MM.1S (cell line): ENCODE measurements around the gene EFEMP2.

ENCODE experiments used
- DNase-seq: peaks from one replicate; pipeline ENCODE4 v3.0.0-alpha.2; 2015
- H2AFZ ChIP-seq: fragments of 300-600 bp; sonication (generic); 2 replicates; pipeline ENCODE4 v1.6.0; 2016; ENCODE audit warnings: antibody characterized with exemption, low read length
- H3F3A ChIP-seq: fragments of 300-600 bp; sonication (generic); 2 replicates; pipeline ENCODE4 v1.6.1; 2016; ENCODE audit warnings: mild to moderate bottlenecking, antibody characterized with exemption, low read length, moderate library complexity, mixed read lengths; ENCODE audit not compliant: insufficient read depth
- H3K27ac ChIP-seq: fragments of 300-600 bp; sonication (generic); 2 replicates; pipeline ENCODE4 v1.5.1; 2016; ENCODE audit warnings: mild to moderate bottlenecking, low read length
- H3K27me3 ChIP-seq: fragments of 300-600 bp; sonication (generic); replicated peaks from 2 replicates; pipeline ENCODE4 v1.6.0; 2016; ENCODE audit warnings: low read length; ENCODE audit not compliant: insufficient read depth
- H3K36me3 ChIP-seq: fragments of 300-600 bp; sonication (generic); replicated peaks from 2 replicates; pipeline ENCODE4 v1.6.1; 2016; ENCODE audit warnings: mild to moderate bottlenecking, low read length, mixed read lengths; ENCODE audit not compliant: insufficient read depth
- H3K4me1 ChIP-seq: fragments of 300-600 bp; sonication (generic); 2 replicates; pipeline ENCODE4 v1.6.1; 2016; ENCODE audit warnings: low read length, mixed read lengths
- H3K4me2 ChIP-seq: fragments of 300-600 bp; sonication (generic); 2 replicates; pipeline ENCODE4 v1.6.0; 2016; ENCODE audit warnings: low read depth, low read length
- H3K4me3 ChIP-seq: fragments of 300-600 bp; sonication (generic); 2 replicates; pipeline ENCODE4 v1.5.1; 2016; ENCODE audit warnings: low read length, mixed read lengths
- H3K79me2 ChIP-seq: fragments of 300-600 bp; sonication (generic); 2 replicates; pipeline ENCODE4 v1.6.1; 2016; ENCODE audit warnings: mixed run types, low read length, mixed read lengths
- H3K9ac ChIP-seq: fragments of 300-600 bp; sonication (generic); 2 replicates; pipeline ENCODE4 v1.6.1; 2016; ENCODE audit warnings: low read length, mixed read lengths
- H3K9me2 ChIP-seq: fragments of 300-600 bp; sonication (generic); replicated peaks from 2 replicates; pipeline ENCODE4 v1.6.1; 2016; ENCODE audit warnings: mild to moderate bottlenecking, low read length, mixed read lengths; ENCODE audit not compliant: insufficient read depth
- H3K9me3 ChIP-seq: fragments of 300-600 bp; sonication (generic); replicated peaks from 2 replicates; pipeline ENCODE4 v1.6.1; 2016; ENCODE audit warnings: mild to moderate bottlenecking, low read length, mixed read lengths; ENCODE audit not compliant: insufficient read depth
- H4K20me1 ChIP-seq: fragments of 300-600 bp; sonication (generic); 2 replicates; pipeline ENCODE4 v1.6.1; 2016; ENCODE audit warnings: mild to moderate bottlenecking, low read length, moderate library complexity, mixed read lengths; ENCODE audit not compliant: insufficient read depth
- CTCF ChIP-seq: fragments of 300-600 bp; sonication (generic); IDR thresholded peaks from 2 replicates; pipeline ENCODE4 v1.5.1; 2016; ENCODE audit warnings: antibody characterized with exemption, low read length, mixed read lengths
- EZH2 ChIP-seq: fragments of 300-600 bp; sonication (generic); optimal IDR thresholded peaks from 2 replicates; pipeline ENCODE3; 2017; ENCODE audit warnings: low read depth, mild to moderate bottlenecking, antibody characterized with exemption, low read length, mixed read lengths
- EZH2phosphoT487 ChIP-seq: fragments of 300-600 bp; sonication (generic); IDR thresholded peaks from 2 replicates; pipeline ENCODE4 v1.6.1; 2018; ENCODE audit warnings: antibody characterized with exemption, low read length

EFEMP2 gene

DNA sequence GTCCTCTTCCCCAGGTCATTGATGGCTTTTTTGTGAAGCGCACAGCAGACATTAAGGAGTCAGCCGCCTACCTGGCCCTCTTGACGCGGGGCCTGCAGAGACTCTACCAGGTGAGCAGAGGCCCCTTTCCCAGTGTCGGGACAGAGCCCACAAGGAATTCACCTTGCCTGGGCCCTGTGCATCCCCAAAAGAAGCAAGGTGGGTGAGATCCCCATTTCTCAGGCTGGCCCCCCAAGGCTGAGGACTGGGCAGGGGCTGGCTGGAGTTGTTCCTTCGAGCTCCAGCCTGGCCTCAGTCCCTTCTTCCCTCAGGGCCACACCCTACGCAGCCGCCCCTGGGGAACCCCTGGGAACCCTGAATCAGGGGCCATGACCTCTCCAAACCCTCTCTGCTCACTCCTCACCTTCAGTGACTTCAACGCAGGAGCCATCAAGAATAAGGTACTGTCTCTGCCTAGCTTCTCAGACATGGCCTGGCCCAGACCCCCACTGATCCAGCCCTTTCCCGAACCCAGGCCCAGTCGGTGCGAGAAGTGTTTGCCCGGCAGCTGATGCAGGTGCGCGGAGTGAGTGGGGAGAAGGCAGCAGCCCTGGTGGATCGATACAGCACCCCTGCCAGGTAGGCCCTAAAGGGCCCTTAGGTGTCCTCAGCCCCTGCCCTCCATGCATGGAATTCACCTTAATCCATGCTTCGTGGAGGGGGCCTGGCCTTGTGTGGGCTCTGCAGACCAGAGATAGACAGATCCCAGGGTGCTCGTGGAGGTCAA is 7.7 kb downstream of the EFEMP2 start:
- no peaks in the 10 kb centered on the region for H4K20me1 ChIP-seq
- H3K4me3 ChIP-seq = no peak overlapping the region
- peaks cover 14% of the 10 kb centered on the region for H3F3A ChIP-seq
- H3K4me2 ChIP-seq = no peak overlapping the region
- H3K9me2 ChIP-seq = no peaks in the 10 kb centered on the region
- peaks cover 8% of the 10 kb centered on the region for H3K4me1 ChIP-seq
- H3K27me3 ChIP-seq = no peaks in the 10 kb centered on the region
- H3K9me3 ChIP-seq = no peaks in the 10 kb centered on the region
- TF ChIP-seq EZH2phosphoT487 (no peak), CTCF (no peak), EZH2 (no peak)
- no peak overlapping the region for H2AFZ ChIP-seq
- H3K9ac ChIP-seq = no peak overlapping the region
- peaks cover 31% of the 10 kb centered on the region for H3K79me2 ChIP-seq
- peaks cover 5% of the 10 kb centered on the region; the same call in 1 of the 2 replicates for H3K36me3 ChIP-seq
- DNase-seq = no peak
- no peak overlapping the region for H3K27ac ChIP-seq

- Histone ChIP-seq H3K79me2 (peaks cover 31% of the 10 kb centered on the region), H3K36me3 (peaks cover 5% of the 10 kb centered on the region; the same call in 1 of the 2 replicates), H3K4me2 (no peak overlapping the region), H4K20me1 (no peaks in the 10 kb centered on the region), H3K4me1 (peaks cover 8% of the 10 kb centered on the region), H2AFZ (no peak overlapping the region), H3K9me2 (no peaks in the 10 kb centered on the region), H3F3A (peaks cover 22% of the 10 kb centered on the region), H3K4me3 (no peak overlapping the region), H3K9me3 (no peaks in the 10 kb centered on the region), H3K27me3 (no peaks in the 10 kb centered on the region), H3K9ac (no peak overlapping the region), H3K27ac (no peak overlapping the region)
- TF ChIP-seq CTCF (no peak), EZH2 (no peak)
- no peak for DNase-seq
Observed at GRCh38 chr11:65863889-65864705, 8.5 kb downstream of the EFEMP2 start.

DNA sequence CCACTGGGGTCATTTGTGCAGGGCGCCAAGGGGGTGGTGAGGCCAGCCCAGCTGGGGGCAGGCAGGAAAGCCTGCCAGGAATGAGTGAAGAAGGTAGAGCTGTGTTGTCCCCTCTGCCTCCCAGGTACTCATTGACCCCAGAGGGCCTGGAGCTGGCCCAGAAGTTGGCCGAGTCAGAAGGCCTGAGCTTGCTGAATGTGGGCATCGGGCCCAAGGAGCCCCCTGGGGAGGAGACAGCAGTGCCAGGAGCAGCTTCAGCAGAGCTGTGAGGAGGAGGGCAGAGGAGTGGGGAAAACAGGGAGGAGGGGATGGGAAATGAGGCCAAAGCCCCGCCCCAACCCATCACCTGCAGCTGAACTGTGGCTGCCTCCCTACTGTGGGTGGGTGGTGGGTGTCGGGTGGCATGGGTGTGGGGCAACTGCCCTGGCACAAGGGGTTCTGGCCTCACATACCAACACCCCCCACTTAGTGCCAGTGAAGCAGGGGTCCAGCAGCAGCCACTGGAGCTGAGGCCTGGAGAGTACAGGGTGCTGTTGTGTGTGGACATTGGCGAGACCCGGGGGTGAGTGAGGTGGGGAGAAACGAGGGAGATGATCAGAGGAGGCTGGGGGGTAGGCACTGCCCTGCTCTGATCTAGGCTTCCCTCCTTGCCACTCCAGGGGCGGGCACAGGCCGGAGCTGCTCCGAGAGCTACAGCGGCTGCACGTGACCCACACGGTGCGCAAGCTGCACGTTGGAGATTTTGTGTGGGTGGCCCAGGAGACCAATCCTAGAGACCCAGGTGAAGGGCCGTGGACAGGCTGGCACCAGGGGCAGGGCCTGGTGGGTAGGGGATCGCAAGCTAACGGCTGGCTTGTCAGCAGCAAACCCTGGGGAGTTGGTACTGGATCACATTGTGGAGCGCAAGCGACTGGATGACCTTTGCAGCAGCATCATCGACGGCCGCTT is 9.4 kb downstream of the EFEMP2 start:
- peaks cover 31% of the 10 kb centered on the region for H3K79me2 ChIP-seq
- peaks cover 31% of the 10 kb centered on the region for H3F3A ChIP-seq
- H2AFZ ChIP-seq = no peak overlapping the region
- peaks cover 5% of the 10 kb centered on the region; the same call in 1 of the 2 replicates for H3K36me3 ChIP-seq
- DNase-seq = no peak
- H3K4me3 ChIP-seq = no peak overlapping the region
- peaks cover 8% of the 10 kb centered on the region for H3K4me1 ChIP-seq
- H3K9ac ChIP-seq = no peak overlapping the region
- no peak overlapping the region for H3K4me2 ChIP-seq
- H3K27me3 ChIP-seq = no peaks in the 10 kb centered on the region
- no peaks in the 10 kb centered on the region for H4K20me1 ChIP-seq
- no peak for TF ChIP-seq CTCF
- no peak for TF ChIP-seq EZH2
- TF ChIP-seq EZH2phosphoT487 = no peak
- H3K9me2 ChIP-seq = no peaks in the 10 kb centered on the region
- H3K9me3 ChIP-seq = no peaks in the 10 kb centered on the region
- no peak overlapping the region for H3K27ac ChIP-seq
